RKO (cell line): ENCODE data around the gene CAMK2D.

ENCODE experiments used
- DNase-seq: peaks from one replicate; pipeline ENCODE4 v3.0.0-alpha.2; 2016; ENCODE audit warnings: low spot score

The CAMK2D gene

DNA sequence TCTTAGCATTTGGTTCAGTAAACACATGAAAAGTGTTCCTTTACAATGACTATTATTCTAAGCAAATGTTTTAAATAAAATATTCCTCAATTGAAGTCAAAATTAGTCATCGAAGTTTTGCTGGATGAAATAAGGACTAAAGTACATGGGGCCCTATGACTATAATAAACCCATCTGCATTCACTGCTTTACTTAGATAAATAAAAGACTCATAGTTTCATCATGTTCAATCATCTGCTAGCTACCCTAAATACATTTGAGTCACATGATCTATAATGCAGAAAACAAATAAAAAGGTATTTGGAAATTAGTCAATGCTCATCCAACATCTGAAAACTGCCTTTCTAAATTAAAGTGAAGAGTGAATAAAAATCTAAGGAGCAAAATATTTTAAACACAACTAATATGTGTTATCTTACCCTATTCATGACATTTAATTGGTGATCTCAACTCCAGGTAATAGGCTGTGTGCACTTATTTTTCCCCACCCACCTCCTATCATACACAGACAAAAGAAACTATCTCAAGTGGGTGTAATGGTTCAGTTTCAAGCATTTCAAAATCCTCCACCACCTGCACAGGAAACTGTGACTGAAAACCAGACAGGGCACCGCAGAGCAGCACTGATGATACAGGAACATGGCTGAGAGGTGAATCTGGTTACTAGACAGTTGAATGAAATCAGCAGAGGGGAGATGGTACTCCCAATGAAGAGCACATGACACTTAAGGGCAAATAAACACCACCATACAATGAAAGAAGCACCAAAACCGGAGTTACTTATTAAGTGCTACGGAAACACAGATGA lies 78.6 kb downstream of the CAMK2D start:
- peak; percentile 10 for DNase-seq

- DNase-seq = no peak
These were observed 82.9 kb downstream of the CAMK2D start for GRCh38 chr4:113678641-113679040.

DNA sequence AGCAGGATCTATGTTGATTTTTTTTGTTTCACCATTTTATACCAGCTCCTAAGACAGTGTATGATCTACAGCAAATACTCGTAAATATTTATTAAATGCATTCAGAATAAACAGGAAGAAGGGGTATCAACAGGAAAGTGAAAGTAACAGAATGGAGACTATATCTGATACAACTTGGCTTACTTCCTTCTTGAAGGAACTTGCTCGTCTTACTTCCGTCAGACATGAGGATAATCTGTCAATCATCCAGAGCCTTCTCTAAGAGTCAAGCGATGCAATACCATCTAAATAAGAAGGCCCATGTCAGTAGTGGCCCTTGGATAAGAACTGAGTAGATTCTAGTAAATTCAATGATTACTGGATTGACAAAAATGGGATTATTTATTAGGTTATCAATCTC lies 84.2 kb downstream of the CAMK2D start:
- no peak for DNase-seq

DNA sequence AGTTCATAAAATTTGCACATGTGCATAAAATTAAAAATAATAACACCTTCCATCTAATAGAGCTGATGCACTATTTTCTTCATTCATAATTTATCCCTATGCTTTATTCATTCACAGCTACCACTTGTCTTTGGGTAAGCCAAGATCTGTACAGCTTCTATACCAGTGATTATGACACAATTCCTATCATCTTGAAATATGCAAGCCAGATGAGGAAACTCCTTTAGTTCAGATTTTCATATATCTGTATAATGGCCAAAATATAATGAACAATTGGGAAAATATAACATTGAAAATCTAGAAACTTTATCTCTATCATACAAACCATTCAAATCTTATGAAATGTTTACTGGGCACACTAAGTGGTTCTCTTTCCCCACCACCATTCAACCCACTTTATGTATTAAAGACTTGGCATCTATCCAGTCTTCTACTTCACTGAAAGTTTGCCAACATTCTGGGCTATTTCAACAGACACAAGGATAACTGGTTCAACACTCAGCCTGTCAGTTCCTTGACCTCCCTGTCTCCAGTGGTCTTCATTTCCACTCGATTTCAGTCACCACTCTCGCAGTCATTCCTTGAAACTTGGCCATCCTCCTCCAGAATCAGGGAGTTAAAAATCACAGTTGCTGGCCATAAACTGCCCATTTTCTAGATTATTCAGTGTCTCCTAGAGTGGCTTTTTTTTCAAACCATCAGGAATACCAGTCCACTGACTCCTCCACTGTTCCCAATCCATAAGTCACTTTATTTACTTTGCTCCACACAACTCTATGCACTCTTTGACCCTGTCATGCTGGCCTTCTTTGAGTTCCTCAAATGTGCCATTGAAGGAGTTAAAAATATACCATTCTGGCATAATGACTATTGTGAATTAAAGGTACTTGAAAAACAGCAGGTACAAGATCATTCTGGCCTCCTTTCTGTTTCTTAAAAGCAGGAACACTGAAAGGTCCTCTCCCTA lies 85.5 kb downstream of the CAMK2D start:
- no peak for DNase-seq

DNA sequence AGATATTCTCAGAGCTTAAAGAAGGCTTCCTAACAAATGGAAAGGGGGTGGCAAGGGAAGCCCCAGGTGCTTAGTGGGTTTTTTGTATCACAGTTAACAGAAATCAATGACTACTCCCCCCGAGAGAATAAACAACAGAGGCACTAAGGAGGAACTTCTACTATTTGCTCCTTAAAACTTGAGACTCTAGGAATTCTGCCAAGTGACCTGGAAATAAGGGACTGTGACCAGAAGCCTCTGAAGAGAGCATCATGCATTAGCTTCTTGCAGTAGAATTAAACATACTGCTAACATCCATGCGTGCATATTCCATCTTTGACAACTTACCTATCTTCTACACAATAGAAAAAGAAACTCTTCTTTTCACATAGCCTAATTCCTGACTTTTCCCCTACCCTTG lies 86.8 kb downstream of the CAMK2D start:
- no peak for DNase-seq

- no peak for DNase-seq
These were observed 87.3 kb downstream of the CAMK2D start for GRCh38 chr4:113674251-113674650.

- DNase-seq = peak; percentile 29
These were observed 88.1 kb downstream of the CAMK2D start for GRCh38 chr4:113673450-113673849.

- DNase-seq = no peak
These were observed 95.0 kb downstream of the CAMK2D start for GRCh38 chr4:113666386-113667114.

GRCh38 chr4:113665036-113665435 lies 96.5 kb downstream of the CAMK2D start:
- DNase-seq = no peak

- no peak for DNase-seq
These were observed 99.0 kb downstream of the CAMK2D start for GRCh38 chr4:113662581-113662980.

DNA sequence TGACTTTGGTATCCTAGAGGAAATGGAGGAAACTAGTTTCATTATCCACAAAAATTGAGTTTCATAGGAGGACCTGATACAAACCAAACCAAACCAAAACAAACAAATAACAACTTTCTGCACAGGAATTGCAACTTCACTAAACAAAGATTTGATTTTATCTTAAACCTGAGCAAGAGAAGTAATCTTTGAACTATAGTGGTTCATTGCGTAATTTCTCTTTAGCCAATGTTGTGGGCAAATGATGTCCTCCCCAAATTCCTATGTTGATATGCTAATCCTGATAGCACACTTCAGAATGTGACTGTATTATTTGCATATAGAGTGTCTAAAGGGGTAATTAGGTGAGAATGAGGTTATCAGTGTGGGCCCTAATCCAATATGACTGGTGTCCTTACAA lies 102.4 kb downstream of the CAMK2D start:
- no peak for DNase-seq

GRCh38 chr4:113657586-113658233 lies 103.8 kb downstream of the CAMK2D start:
- DNase-seq = peak; percentile 72

DNA sequence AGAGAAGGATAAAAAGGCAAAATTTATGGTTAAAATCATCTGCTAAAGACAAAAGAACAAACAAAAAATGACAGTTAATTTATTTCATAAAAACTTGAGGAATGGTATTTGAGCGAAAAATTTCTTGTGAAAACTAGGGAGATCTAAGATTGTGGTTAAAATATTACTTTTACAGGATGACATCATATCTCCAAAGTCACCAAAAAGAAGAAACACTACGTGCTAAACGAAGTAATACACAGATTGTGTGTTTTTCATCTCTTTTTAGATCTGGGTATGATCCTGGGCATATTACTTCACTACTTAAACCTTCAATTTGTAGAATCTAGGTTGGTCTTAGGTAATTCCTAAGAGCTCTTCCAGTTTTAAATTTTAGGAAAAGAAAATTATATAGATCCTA lies 107.7 kb downstream of the CAMK2D start:
- no peak for DNase-seq

GRCh38 chr4:113646442-113646822 lies 115.1 kb downstream of the CAMK2D start:
- no peak for DNase-seq

DNA sequence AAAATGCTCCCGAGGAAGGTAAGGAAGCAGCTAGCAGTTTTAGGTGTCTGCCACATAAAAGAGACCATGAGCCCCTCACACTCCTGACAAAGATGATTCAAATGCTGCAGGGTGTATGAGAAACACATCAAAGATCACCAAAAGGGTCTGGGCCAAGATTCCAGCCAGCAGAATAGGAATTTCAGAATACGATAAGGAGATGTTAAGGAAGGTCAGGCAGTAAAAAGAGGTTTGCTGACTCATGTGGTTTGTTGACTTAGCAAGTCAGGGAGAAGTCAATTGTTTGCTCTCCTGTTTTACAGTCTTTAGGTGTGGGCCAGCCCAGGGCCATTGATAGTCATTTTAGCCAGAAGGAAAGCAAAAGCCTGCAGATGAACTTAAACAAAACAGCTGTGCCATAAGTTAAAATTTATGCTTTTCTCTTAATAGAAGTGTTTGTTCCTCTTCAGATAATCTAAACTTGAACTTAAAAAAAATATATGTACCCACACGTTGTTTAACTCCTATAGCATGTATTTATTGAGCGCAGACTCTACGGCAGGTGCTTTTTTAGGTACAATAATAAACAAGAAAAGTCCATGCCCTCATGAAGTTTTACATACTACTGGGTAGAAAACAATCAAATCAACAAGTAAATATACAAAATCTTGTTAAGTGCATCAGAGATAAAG lies 115.6 kb downstream of the CAMK2D start:
- DNase-seq = peak; percentile 10

GRCh38 chr4:113645288-113645687 lies 116.2 kb downstream of the CAMK2D start:
- DNase-seq = no peak

DNA sequence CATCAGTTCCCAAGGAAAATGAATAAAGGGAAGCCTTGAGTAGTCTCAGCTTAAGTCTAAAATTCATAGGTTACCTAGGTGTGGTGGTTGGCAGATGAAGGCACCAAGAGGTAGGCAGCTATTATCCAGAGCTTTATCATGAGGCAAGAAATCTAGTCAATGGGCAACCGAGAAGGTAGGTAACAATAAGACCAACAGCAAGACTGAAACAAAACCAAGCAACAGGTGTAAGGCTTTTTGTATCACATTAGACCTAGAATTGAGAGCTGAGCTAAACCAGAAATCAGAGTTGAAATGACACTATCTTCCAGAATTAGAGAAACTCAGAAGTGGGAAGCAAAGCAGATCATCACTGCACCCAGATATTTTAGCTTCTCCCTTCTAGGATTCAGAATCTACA lies 117.1 kb downstream of the CAMK2D start:
- no peak for DNase-seq

DNA sequence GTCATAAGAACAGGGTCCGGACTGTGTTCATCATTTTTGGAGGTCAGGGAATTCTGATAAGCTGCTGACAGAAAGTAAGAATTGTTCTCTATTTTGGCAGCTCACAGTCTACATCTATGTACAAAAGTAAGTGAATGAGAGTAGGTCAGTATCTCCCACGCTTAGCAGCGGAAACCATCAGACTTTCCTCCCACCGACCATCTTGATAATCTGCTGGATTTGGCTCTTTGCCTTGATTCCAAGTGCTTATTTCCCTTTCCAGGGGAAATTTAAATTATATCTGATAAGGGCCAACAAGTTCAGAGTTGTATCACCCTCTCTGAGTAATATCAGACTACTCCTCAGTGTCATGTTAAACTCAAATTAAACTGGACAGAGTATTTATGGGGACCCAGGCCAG lies 118.0 kb downstream of the CAMK2D start:
- no peak for DNase-seq

DNA sequence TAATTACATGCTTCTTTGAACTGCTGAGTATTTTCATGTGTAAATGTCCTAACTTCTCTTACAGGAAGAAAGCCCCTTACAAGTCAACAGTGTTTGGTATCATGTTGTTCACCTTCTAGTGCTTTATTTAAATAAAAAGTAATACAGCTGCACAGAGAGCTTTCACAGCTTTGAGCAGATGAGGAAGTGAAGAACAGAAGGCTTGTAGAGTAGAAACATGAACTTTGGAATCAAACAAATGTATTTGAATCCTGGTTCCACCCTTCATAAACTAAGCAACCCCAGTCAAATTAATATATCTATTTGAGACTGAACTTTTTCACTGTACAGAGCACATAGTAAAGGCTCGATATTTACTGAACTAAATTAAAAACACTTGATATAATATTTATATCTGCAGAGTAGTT lies 120.5 kb downstream of the CAMK2D start:
- DNase-seq = no peak

DNA sequence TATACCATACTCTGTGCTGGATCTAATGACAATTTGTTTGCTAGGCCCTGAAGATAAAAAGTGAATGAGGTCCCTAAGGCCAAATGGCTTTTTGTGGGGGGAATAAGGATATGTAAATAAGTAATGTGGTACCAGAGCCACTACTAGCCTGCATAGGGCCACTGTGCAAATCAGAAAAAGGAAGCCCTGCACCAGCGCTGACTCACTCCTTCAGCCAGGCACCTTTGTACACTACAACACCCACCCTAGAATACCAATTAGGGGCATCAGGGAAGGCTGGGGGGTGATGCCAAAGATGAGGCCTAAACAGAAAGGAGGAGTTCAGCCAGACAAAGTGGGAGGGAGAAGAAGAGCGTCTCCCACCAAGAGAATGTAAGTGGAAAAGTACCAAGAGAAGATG lies 122.2 kb downstream of the CAMK2D start:
- no peak for DNase-seq

DNA sequence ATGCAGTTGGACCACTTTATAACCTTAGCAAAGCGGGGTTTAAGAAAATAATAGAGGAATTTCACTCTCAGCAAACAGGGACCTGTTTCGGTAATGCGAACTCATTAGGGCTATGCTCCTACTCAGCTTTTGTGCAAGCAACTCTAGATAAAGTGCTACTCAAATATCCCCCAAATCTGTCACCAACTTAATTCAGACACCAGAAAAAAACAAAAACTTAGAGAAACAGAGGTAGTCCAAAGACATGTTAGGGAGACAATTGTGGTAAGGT lies 123.0 kb downstream of the CAMK2D start:
- DNase-seq = no peak
